Neural progenitor cell (in vitro differentiated cells): ENCODE measurements around the gene FAM8A1. TPM values are rescaled to one million over a fixed set of nuclear protein-coding genes. Genes with fewer than 3 reads are reported as not detected.

Source experiments
- DNase-seq: peaks from one replicate; pipeline ENCODE4 v3.0.0-alpha.2; 2016; ENCODE audit warnings: low spot score
- H2AFZ ChIP-seq: fragments of 200-600 bp; sonication (generic); replicated peaks from 2 replicates; pipeline ENCODE4 v1.6.1; 2016; ENCODE audit warnings: antibody characterized with exemption
- H3F3A ChIP-seq: fragments of 200-600 bp; sonication (generic); 2 replicates; pipeline ENCODE4 v1.6.1; 2016; ENCODE audit warnings: antibody characterized with exemption, low read depth
- H3K27ac ChIP-seq: fragments of 200-600 bp; sonication (generic); 2 replicates; pipeline ENCODE4 v1.5.1; 2016; ENCODE audit warnings: mild to moderate bottlenecking
- H3K27me3 ChIP-seq: fragments of 200-600 bp; sonication (generic); 2 replicates; pipeline ENCODE4 v1.6.1; 2016; ENCODE audit warnings: mild to moderate bottlenecking, moderate library complexity
- H3K36me3 ChIP-seq: fragments of 200-600 bp; sonication (generic); 2 replicates; pipeline ENCODE4 v1.5.1; 2016
- H3K4me1 ChIP-seq: fragments of 200-600 bp; sonication (generic); 2 replicates; pipeline ENCODE4 v1.6.1; 2016; ENCODE audit warnings: mixed run types
- H3K4me2 ChIP-seq: fragments of 200-600 bp; sonication (generic); 2 replicates; pipeline ENCODE4 v1.6.1; 2016
- H3K4me3 ChIP-seq: fragments of 200-600 bp; sonication (generic); 2 replicates; pipeline ENCODE4 v1.5.1; 2016
- H3K79me2 ChIP-seq: fragments of 200-600 bp; sonication (generic); 2 replicates; pipeline ENCODE4 v1.6.1; 2016; ENCODE audit warnings: low read depth
- H3K9ac ChIP-seq: fragments of 200-600 bp; sonication (generic); 2 replicates; pipeline ENCODE4 v1.6.1; 2016
- H3K9me3 ChIP-seq: fragments of 200-600 bp; sonication (generic); 2 replicates; pipeline ENCODE4 v1.5.1; 2016; ENCODE audit warnings: low read depth
- H4K20me1 ChIP-seq: fragments of 200-600 bp; sonication (generic); 2 replicates; pipeline ENCODE4 v1.6.1; 2016; ENCODE audit warnings: low read depth
- H3K27ac Mint-ChIP-seq: 3 replicates; pipeline ENCODE4 v1.8.0; 2021; ENCODE audit warnings: mixed read lengths
- H3K27me3 Mint-ChIP-seq: 2 replicates; pipeline ENCODE4 v1.8.0; 2022; ENCODE audit warnings: low read depth, mild to moderate bottlenecking, inconsistent platforms, moderate library complexity, mixed read lengths; ENCODE audit not compliant: insufficient read depth
- H3K36me3 Mint-ChIP-seq: 3 replicates; pipeline ENCODE4 v1.8.0; 2021; ENCODE audit warnings: mixed read lengths
- H3K4me1 Mint-ChIP-seq: 3 replicates; pipeline ENCODE4 v1.8.0; 2021; ENCODE audit warnings: mixed read lengths
- H3K4me3 Mint-ChIP-seq: 3 replicates; pipeline ENCODE4 v1.8.0; 2021; ENCODE audit warnings: mild to moderate bottlenecking, moderate library complexity, mixed read lengths
- H3K9me3 Mint-ChIP-seq: 3 replicates; pipeline ENCODE4 v1.8.0; 2020; ENCODE audit warnings: mixed read lengths
- CTCF ChIP-seq: fragments of 200-600 bp; sonication (generic); IDR thresholded peaks from 2 replicates; pipeline ENCODE4 v1.5.1; 2017; ENCODE audit warnings: antibody characterized with exemption, mild to moderate bottlenecking
- EZH2 ChIP-seq: fragments of 200-600 bp; sonication (generic); IDR thresholded peaks from 2 replicates; pipeline ENCODE4 v1.6.1; 2017; ENCODE audit warnings: antibody characterized with exemption, mild to moderate bottlenecking, moderate library complexity
- EZH2phosphoT487 ChIP-seq: fragments of 200-600 bp; sonication (generic); IDR thresholded peaks from 2 replicates; pipeline ENCODE4 v1.6.1; 2017; ENCODE audit warnings: antibody characterized with exemption
- total RNA-seq: library from RNA; depleted of rRNA; stranded (reverse); fragments of >200 nt; gene quantifications from 2 replicates; pipeline ENCODE4 v1.2.3, GENCODE V29; 2015; ENCODE audit warnings: low replicate concordance

The FAM8A1 gene
- total RNA-seq, 1 donor from 2014 or later = 22.9 TPM

DNA sequence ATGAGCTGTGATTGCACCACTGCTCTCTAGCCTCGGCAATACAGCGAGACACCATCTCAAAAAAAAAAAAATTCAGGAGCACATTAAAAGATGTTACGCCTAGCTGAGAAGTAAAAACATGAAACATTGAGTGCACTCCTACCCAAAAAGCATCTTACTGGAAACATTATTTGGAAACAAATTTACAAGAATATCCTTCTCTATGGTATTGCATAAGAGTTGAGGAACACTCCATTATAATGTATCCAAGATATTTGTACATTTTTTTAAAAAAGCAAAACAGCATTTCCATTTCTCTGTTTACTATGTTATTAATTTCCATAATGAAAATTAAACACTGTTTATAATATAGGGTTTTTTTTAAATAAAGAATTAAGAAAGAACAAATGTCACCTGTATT lies 48.6 kb downstream of the FAM8A1 start:
- H3K27ac Mint-ChIP-seq = no peak overlapping the region
- Histone ChIP-seq H3K4me1 (no peaks in the 10 kb centered on the region), H3K27ac (no peak overlapping the region), H3K9ac (no peak overlapping the region), H3K4me2 (no peak overlapping the region), H3K27me3 (no peaks in the 10 kb centered on the region), H3K4me3 (no peak overlapping the region), H3F3A (no peaks in the 10 kb centered on the region), H3K79me2 (peaks cover 23% of the 10 kb centered on the region), H4K20me1 (peaks cover 3% of the 10 kb centered on the region), H3K9me3 (no peaks in the 10 kb centered on the region), H2AFZ (no peak overlapping the region), H3K36me3 (peaks cover 29% of the 10 kb centered on the region)
- peaks cover 39% of the 10 kb centered on the region for H3K36me3 Mint-ChIP-seq
- no peak for DNase-seq
- H3K27me3 Mint-ChIP-seq = no peaks in the 10 kb centered on the region
- no peaks in the 10 kb centered on the region for H3K4me1 Mint-ChIP-seq
- no peaks in the 10 kb centered on the region for H3K9me3 Mint-ChIP-seq
- H3K4me3 Mint-ChIP-seq = no peak overlapping the region
- TF ChIP-seq EZH2 (no peak), CTCF (no peak), EZH2phosphoT487 (no peak)

DNA sequence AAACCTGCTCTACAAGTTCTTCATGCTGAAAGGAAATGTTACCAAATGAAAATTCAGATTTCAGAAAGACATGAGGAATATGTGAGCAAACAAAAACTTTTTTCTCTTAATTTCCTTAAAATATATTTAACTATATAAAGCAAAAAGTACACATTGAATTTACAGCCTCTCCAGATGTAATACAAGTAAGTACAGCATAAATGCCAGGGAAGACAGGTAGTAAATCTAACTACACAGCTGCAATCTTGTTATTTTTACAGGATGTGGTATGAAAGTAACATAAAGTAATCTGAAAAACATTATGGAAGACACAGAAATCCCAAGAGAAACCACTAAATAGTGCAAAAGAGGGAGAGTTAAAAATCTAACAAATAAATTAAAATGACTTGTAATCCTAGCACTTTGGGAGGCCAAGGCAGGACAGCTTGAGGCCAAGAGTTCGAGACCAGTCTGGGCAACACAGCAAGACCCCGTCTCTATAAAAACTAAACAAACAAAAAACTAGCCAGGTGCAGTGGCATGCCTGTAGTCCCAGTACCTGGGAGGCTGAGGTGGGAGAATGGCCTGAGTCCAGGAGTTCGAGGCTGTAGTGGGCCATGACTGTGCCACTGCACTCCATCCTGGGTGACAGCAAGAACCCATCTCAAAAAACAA lies 50.7 kb downstream of the FAM8A1 start:
- Histone ChIP-seq H2AFZ (no peak overlapping the region), H3K4me1 (no peaks in the 10 kb centered on the region), H3K4me3 (no peak overlapping the region), H3K4me2 (no peak overlapping the region), H3K9ac (no peak overlapping the region), H4K20me1 (peaks cover 3% of the 10 kb centered on the region), H3K9me3 (no peaks in the 10 kb centered on the region), H3K27ac (no peak overlapping the region), H3K27me3 (no peaks in the 10 kb centered on the region), H3K36me3 (peaks cover 21% of the 10 kb centered on the region), H3F3A (no peaks in the 10 kb centered on the region), H3K79me2 (peaks cover 42% of the 10 kb centered on the region)
- no peak for DNase-seq
- peaks cover 36% of the 10 kb centered on the region for H3K36me3 Mint-ChIP-seq
- H3K27ac Mint-ChIP-seq = no peak overlapping the region
- H3K9me3 Mint-ChIP-seq = no peaks in the 10 kb centered on the region
- TF ChIP-seq EZH2 (no peak), CTCF (no peak), EZH2phosphoT487 (no peak)
- H3K4me3 Mint-ChIP-seq = no peak overlapping the region
- no peaks in the 10 kb centered on the region for H3K4me1 Mint-ChIP-seq
- H3K27me3 Mint-ChIP-seq = no peaks in the 10 kb centered on the region

DNA sequence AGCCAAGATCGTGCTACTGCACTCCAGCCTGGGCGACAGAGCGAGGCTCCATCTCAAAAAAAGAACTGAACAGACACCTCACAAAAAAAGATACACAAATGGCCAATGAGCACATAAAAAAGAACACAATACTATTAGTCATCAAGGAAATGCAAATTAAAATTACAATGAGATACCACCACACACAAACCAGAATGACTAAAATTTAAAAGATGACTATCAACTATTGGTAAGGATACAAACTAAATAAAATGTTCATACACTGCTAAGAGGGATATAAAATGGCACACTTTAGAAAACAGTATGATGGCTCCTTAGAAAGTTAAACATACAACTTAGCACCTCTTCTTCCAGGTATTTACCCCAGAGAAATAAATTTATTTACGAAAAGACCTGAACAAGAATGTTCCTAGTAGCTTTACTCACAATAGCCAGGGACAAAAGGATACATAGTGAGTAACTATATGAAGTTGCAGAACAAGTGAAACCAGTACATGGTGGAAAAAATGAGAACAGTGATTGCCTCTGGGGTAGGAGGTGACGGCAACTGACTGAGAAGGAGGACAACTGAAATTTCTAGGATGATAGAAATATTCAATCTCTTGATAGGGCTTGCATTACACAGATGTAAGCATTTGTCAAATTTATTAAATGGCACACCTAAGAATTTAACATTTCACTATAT lies 53.2 kb downstream of the FAM8A1 start:
- Histone ChIP-seq H3K27me3 (no peaks in the 10 kb centered on the region), H3K9ac (no peak overlapping the region), H3K79me2 (peaks cover 58% of the 10 kb centered on the region), H2AFZ (no peak overlapping the region), H3K4me1 (no peaks in the 10 kb centered on the region), H3K4me3 (no peak overlapping the region), H3K36me3 (peaks cover 13% of the 10 kb centered on the region), H4K20me1 (peaks cover 8% of the 10 kb centered on the region), H3K4me2 (no peak overlapping the region), H3K9me3 (no peaks in the 10 kb centered on the region), H3K27ac (no peak overlapping the region), H3F3A (no peaks in the 10 kb centered on the region)
- TF ChIP-seq EZH2phosphoT487 (no peak), CTCF (no peak), EZH2 (no peak)
- Mint-ChIP-seq H3K36me3 (peaks cover 37% of the 10 kb centered on the region), H3K27ac (no peak overlapping the region), H3K9me3 (no peaks in the 10 kb centered on the region), H3K4me1 (no peaks in the 10 kb centered on the region), H3K27me3 (no peaks in the 10 kb centered on the region), H3K4me3 (no peak overlapping the region)
- no peak for DNase-seq
